Activated T-cell treated with anti-CD3 and anti-CD28 coated beads, Interleukin-2, amount 50 U/mL, for 1 hour (primary cell): ENCODE results near the gene HS3ST5.

Experiments used
- DNase-seq: peaks from one replicate; pipeline ENCODE4 v3.0.0-alpha.2; 2020

Gene HS3ST5

GRCh38 chr6:114342826-114343781 lies at the start of gene HS3ST5:
TSS of gene HS3ST5 (minus strand) at chr6:114343023. CDS start at chr6:114062845, 280,178 bp downstream.
- DNase-seq = no peak

- no peak for DNase-seq
These were observed 47.4 kb upstream of the HS3ST5 start for GRCh38 chr6:114390176-114390575.

GRCh38 chr6:114389111-114389510 lies 46.3 kb upstream of the HS3ST5 start:
- no peak for DNase-seq

GRCh38 chr6:114382406-114382805 lies 39.6 kb upstream of the HS3ST5 start:
- no peak for DNase-seq

GRCh38 chr6:114377881-114378280 lies 35.1 kb upstream of the HS3ST5 start:
- no peak for DNase-seq

- no peak for DNase-seq
These were observed 33.9 kb upstream of the HS3ST5 start for GRCh38 chr6:114376611-114377175.

- DNase-seq = no peak
These were observed 32.8 kb upstream of the HS3ST5 start for GRCh38 chr6:114375541-114376192.

GRCh38 chr6:114367315-114367961 lies 24.6 kb upstream of the HS3ST5 start:
- no peak for DNase-seq

GRCh38 chr6:114366899-114367298 lies 24.1 kb upstream of the HS3ST5 start:
- DNase-seq = no peak

GRCh38 chr6:114364301-114364700 lies 21.5 kb upstream of the HS3ST5 start:
- no peak for DNase-seq

GRCh38 chr6:114362957-114363356 lies 20.1 kb upstream of the HS3ST5 start:
- DNase-seq = no peak

GRCh38 chr6:114362396-114362795 lies 19.6 kb upstream of the HS3ST5 start:
- no peak for DNase-seq

- no peak for DNase-seq
These were observed 18.2 kb upstream of the HS3ST5 start for GRCh38 chr6:114361036-114361435.

GRCh38 chr6:114355300-114355699 lies 12.5 kb upstream of the HS3ST5 start:
- DNase-seq = no peak

GRCh38 chr6:114354482-114354881 lies 11.7 kb upstream of the HS3ST5 start:
- DNase-seq = no peak

- DNase-seq = no peak
These were observed 3.6 kb upstream of the HS3ST5 start for GRCh38 chr6:114346451-114346850.

- no peak for DNase-seq
These were observed 2.1 kb upstream of the HS3ST5 start for GRCh38 chr6:114344971-114345275.

GRCh38 chr6:114344246-114344970 lies 1.6 kb upstream of the HS3ST5 start:
- no peak for DNase-seq

GRCh38 chr6:114343782-114344144 lies 940 bp upstream of the HS3ST5 start:
- no peak for DNase-seq

- DNase-seq = no peak
These were observed 567 bp downstream of the HS3ST5 start for GRCh38 chr6:114342086-114342825.

GRCh38 chr6:114339706-114340105 lies 3.1 kb downstream of the HS3ST5 start:
- DNase-seq = no peak

GRCh38 chr6:114334237-114334636 lies 8.6 kb downstream of the HS3ST5 start:
- no peak for DNase-seq
